ENCODE measurements around the gene ADM2.
"Not testable (repeated sequence)": the region's sequence is repeated elsewhere in the genome, so short reads cannot be mapped to it uniquely, and the experiment has no call there.

Gene ADM2

GRCh38 chr22:50481440-50482106, at the start of gene ADM2:
Gene ADM2 (plus strand): TSS chr22:50481543. CDS start chr22:50481848, 305 bp downstream.
- H3K4me3 ChIP-seq (ENCODE audit: low read length): no peak within 1 kb of the TSS
- H4K20me1 ChIP-seq (ENCODE audit: insufficient read depth, low read length): no peaks in the 10 kb centered on the region
- H3K9ac ChIP-seq (ENCODE audit: low read length): no peak within 1 kb of the TSS
- TF ChIP-seq CTCF (IDR thresholded peaks at IDR 0.05; ENCODE audit: low read depth, low read length) (no peak), EZH2phosphoT487 (IDR thresholded peaks at IDR 0.05; ENCODE audit: low read depth) (no peak)
- no peaks in the 10 kb centered on the region for H3K9me3 ChIP-seq (ENCODE audit: insufficient read depth, low read length)
- H3K4me1 ChIP-seq (ENCODE audit: low read length): no peaks in the 10 kb centered on the region
- H3K27ac ChIP-seq (ENCODE audit: low read length): no peak within 1 kb of the TSS
- no peaks in the 10 kb centered on the region for H3K79me2 ChIP-seq (ENCODE audit: low read length)
- H3K4me2 ChIP-seq (ENCODE audit: low read length): no peak within 1 kb of the TSS
- H3K36me3 ChIP-seq (replicated peaks; ENCODE audit: low read depth, low read length): no peaks in the 10 kb centered on the region
- H2AFZ ChIP-seq (ENCODE audit: low read depth, low read length): no peak within 1 kb of the TSS
- no peaks in the 10 kb centered on the region for H3K27me3 ChIP-seq (ENCODE audit: low read depth, low read length)

GRCh38 chr22:50432131-50432876, 49.0 kb upstream of the ADM2 start:
- no peak overlapping the region for H3K9ac ChIP-seq (ENCODE audit: low read length)
- H3K36me3 ChIP-seq (replicated peaks; ENCODE audit: low read depth, low read length): no peaks in the 10 kb centered on the region
- no peak overlapping the region for H3K27ac ChIP-seq (ENCODE audit: low read length)
- no peaks in the 10 kb centered on the region for H3K4me1 ChIP-seq (ENCODE audit: low read length)
- no peaks in the 10 kb centered on the region for H3K79me2 ChIP-seq (ENCODE audit: low read length)
- TF ChIP-seq EZH2phosphoT487 (IDR thresholded peaks at IDR 0.05; ENCODE audit: low read depth) (no peak), CTCF (IDR thresholded peaks at IDR 0.05; ENCODE audit: low read depth, low read length) (no peak)
- no peaks in the 10 kb centered on the region for H3K27me3 ChIP-seq (ENCODE audit: low read depth, low read length)
- H2AFZ ChIP-seq (ENCODE audit: low read depth, low read length): no peak overlapping the region
- no peaks in the 10 kb centered on the region for H4K20me1 ChIP-seq (ENCODE audit: insufficient read depth, low read length)
- no peaks in the 10 kb centered on the region for H3K9me3 ChIP-seq (ENCODE audit: insufficient read depth, low read length)
- no peak overlapping the region for H3K4me3 ChIP-seq (ENCODE audit: low read length)
- H3K4me2 ChIP-seq (ENCODE audit: low read length): no peak overlapping the region

- H3K79me2 ChIP-seq (ENCODE audit: low read length); H3K27me3 ChIP-seq (ENCODE audit: low read depth, low read length); H3K4me2 ChIP-seq (ENCODE audit: low read length); H3K4me1 ChIP-seq (ENCODE audit: low read length); H3K36me3 ChIP-seq (replicated peaks; ENCODE audit: low read depth, low read length); H4K20me1 ChIP-seq (ENCODE audit: insufficient read depth, low read length); H2AFZ ChIP-seq (ENCODE audit: low read depth, low read length); H3K9me3 ChIP-seq (ENCODE audit: insufficient read depth, low read length); H3K9ac ChIP-seq (ENCODE audit: low read length); H3K27ac ChIP-seq (ENCODE audit: low read length); H3K4me3 ChIP-seq (ENCODE audit: low read length): not testable (repeated sequence)
These were observed 48.3 kb upstream of the ADM2 start for GRCh38 chr22:50432877-50433510.

GRCh38 chr22:50434849-50435248, 46.5 kb upstream of the ADM2 start:
- H3K36me3 ChIP-seq (replicated peaks; ENCODE audit: low read depth, low read length): no peaks in the 10 kb centered on the region
- H3K27ac ChIP-seq (ENCODE audit: low read length): no peak overlapping the region

More at GRCh38 chr22:50434849-50435248, 46.5 kb upstream of the ADM2 start:
- Histone ChIP-seq H3K9me3 (ENCODE audit: insufficient read depth, low read length) (no peaks in the 10 kb centered on the region), H3K27me3 (ENCODE audit: low read depth, low read length) (no peaks in the 10 kb centered on the region), H3K4me1 (ENCODE audit: low read length) (no peaks in the 10 kb centered on the region), H2AFZ (ENCODE audit: low read depth, low read length) (no peak overlapping the region), H3K9ac (ENCODE audit: low read length) (no peak overlapping the region), H3K79me2 (ENCODE audit: low read length) (no peaks in the 10 kb centered on the region), H3K4me2 (ENCODE audit: low read length) (no peak overlapping the region), H4K20me1 (ENCODE audit: insufficient read depth, low read length) (no peaks in the 10 kb centered on the region), H3K4me3 (ENCODE audit: low read length) (no peak overlapping the region)
- no peak for TF ChIP-seq EZH2phosphoT487 (IDR thresholded peaks at IDR 0.05; ENCODE audit: low read depth)
- no peak for TF ChIP-seq CTCF (IDR thresholded peaks at IDR 0.05; ENCODE audit: low read depth, low read length)

Data from OCI-LY3 (cell line).